HepG2 (cell line): ENCODE results near the gene PPP4R4. TPM values are rescaled to one million over a fixed set of nuclear protein-coding genes. Genes with fewer than 3 reads are reported as not detected.

ENCODE experiments used
- ATAC-seq: fragments of 200-7000 bp; cut with Tn5 transposase; 3 replicates; pipeline ENCODE4 v1.9.1; 2020; ENCODE audit warnings: mild to moderate bottlenecking, moderate library complexity
- BruUV-seq: library from RNA; stranded (reverse); fragments of 400-500 nt; replicated peaks from 2 replicates; lab custom pipeline; 2021; lab: Mats Ljungman, UMichigan
- CTCF ChIA-PET: fragments of 300-600 bp; formaldehyde crosslinking; extraction: SDS; loops from one replicate; lab custom pipeline; 2021; ENCODE audit warnings: low total read pairs, inconsistent platforms, low intra/inter-chr PET ratio; lab: Yijun Ruan, JAX
- POLR2A ChIA-PET: fragments of 350-600 bp; sonication (Branson Sonifier 250); formaldehyde crosslinking; loops from one replicate; lab custom pipeline; 2020; ENCODE audit warnings: antibody characterized with exemption, inconsistent platforms; lab: Yijun Ruan, JAX
- DNase-seq: peaks from one replicate; pipeline ENCODE4 v3.0.0-alpha.2; 2015; ENCODE audit warnings: low spot score
- FAIRE-seq: peaks from 3 replicates; lab custom pipeline; 2011; peaks lifted over from hg19 to GRCh38; lab: Jason Lieb, UNC
- H2AFZ ChIP-seq: one replicate; pipeline ENCODE4 v1.6.1; 2011; ENCODE audit warnings: low read length, inconsistent platforms
- H3K27ac ChIP-seq: fragments of 300-600 bp; 3 replicates; pipeline ENCODE4 v1.8.0; 2011; ENCODE audit warnings: mixed run types, mild to moderate bottlenecking, mixed read lengths, low read length, inconsistent platforms; ENCODE audit not compliant: insufficient read depth; ENCODE audit errors: extremely low read length
- H3K27me3 ChIP-seq, 2 experiments: fragments of 200-600 bp in 1 of 2; 2 replicates in 1 of 2; 3 replicates in 1 of 2; pipeline versions ENCODE4 v1.6.0 to v1.8.0; 2011; ENCODE audit warnings: low read length in 2 of 2, mild to moderate bottlenecking in 2 of 2, moderate library complexity in 2 of 2, inconsistent platforms in 1 of 2; ENCODE audit not compliant: insufficient read depth in 2 of 2, control insufficient read depth in 1 of 2
- H3K36me3 ChIP-seq, 2 experiments: fragments of 200-600 bp in 1 of 2; replicated peaks in 1 of 2; 2 replicates in 1 of 2; 3 replicates in 1 of 2; pipeline versions ENCODE4 v1.5.1 to v1.8.0; 2011; ENCODE audit warnings: low read length in 2 of 2, inconsistent platforms in 1 of 2; ENCODE audit not compliant: insufficient read depth in 2 of 2, control insufficient read depth in 1 of 2
- H3K4me1 ChIP-seq: 2 replicates; pipeline ENCODE4 v1.5.1; 2012; ENCODE audit warnings: low read length, inconsistent platforms; ENCODE audit not compliant: insufficient read depth
- H3K4me2 ChIP-seq: 2 replicates; pipeline ENCODE4 v1.6.0; 2011; ENCODE audit warnings: low read depth, low read length, inconsistent platforms
- H3K4me3 ChIP-seq, 3 experiments: fragments of 200-600 bp in 1 of 3; sonication (generic), shearing (Covaris generic) in 1 of 3; replicated peaks in 1 of 3; 2 replicates each; pipeline ENCODE4 v1.5.1; 2011 to 2016; ENCODE audit warnings: low read length in 3 of 3, inconsistent platforms in 2 of 3, low read depth in 2 of 3, mild to moderate bottlenecking in 2 of 3, control low read depth in 1 of 3, mixed read lengths in 1 of 3; ENCODE audit not compliant: insufficient read depth in 1 of 3
- H3K79me2 ChIP-seq: one replicate; pipeline ENCODE4 v1.6.1; 2011; ENCODE audit warnings: low read length, inconsistent platforms; ENCODE audit not compliant: insufficient read depth
- H3K9ac ChIP-seq: 2 replicates; pipeline ENCODE4 v1.6.0; 2011; ENCODE audit warnings: mild to moderate bottlenecking, low read depth, low read length, inconsistent platforms; ENCODE audit not compliant: insufficient read depth
- H3K9me3 ChIP-seq: 2 replicates; pipeline ENCODE4 v1.5.1; 2012; ENCODE audit warnings: mild to moderate bottlenecking, low read length
- H4K20me1 ChIP-seq: 2 replicates; pipeline ENCODE4 v1.6.0; 2011; ENCODE audit warnings: inconsistent platforms, mild to moderate bottlenecking, low read length, moderate library complexity; ENCODE audit not compliant: insufficient read depth
- ARID4A ChIP-seq: sonication (generic); formaldehyde crosslinking; IDR thresholded peaks from 2 replicates; pipeline ENCODE4 v1.5.0; 2020; ENCODE audit warnings: mild to moderate bottlenecking, missing genetic modification reagents, borderline replicate concordance
- CREM ChIP-seq, 2 experiments: sonication (generic) in 1 of 2; formaldehyde crosslinking in 1 of 2; IDR thresholded peaks; 2 replicates each; pipeline versions ENCODE4 v1.4.0 to v1.6.1; 2016 to 2020; ENCODE audit warnings: antibody characterized with exemption in 1 of 2, mild to moderate bottlenecking in 1 of 2, missing genetic modification reagents in 1 of 2
- DMTF1 ChIP-seq: sonication (generic); formaldehyde crosslinking; IDR thresholded peaks from 2 replicates; pipeline ENCODE4 v1.4.0; 2020; ENCODE audit warnings: mild to moderate bottlenecking, missing genetic modification reagents
- E2F5 ChIP-seq: sonication (generic); formaldehyde crosslinking; conservative IDR thresholded peaks from 2 replicates; pipeline ENCODE4 v1.4.0; 2020; ENCODE audit warnings: missing genetic modification reagents
- HNF4A ChIP-seq: sonication (generic); formaldehyde crosslinking; IDR thresholded peaks from 2 replicates; pipeline ENCODE4 v1.4.0; 2020; ENCODE audit warnings: missing genetic modification reagents
- LCORL ChIP-seq, 2 experiments: fragments of 450-650 bp in 1 of 2; sonication (generic) in 1 of 2; formaldehyde crosslinking in 1 of 2; IDR thresholded peaks; 2 replicates each; pipeline versions ENCODE4 v1.5.0 to v1.6.1; 2017 to 2020; ENCODE audit warnings: antibody characterized with exemption in 1 of 2, missing genetic modification reagents in 1 of 2
- SP5 ChIP-seq: IDR thresholded peaks from 2 replicates; pipeline ENCODE4 v1.6.1; 2016; ENCODE audit warnings: low read depth, borderline replicate concordance
- SPEN ChIP-seq: sonication (generic); formaldehyde crosslinking; IDR thresholded peaks from 2 replicates; pipeline ENCODE4 v1.5.1; 2020; ENCODE audit warnings: low read depth, mild to moderate bottlenecking, missing genetic modification reagents
- SRF ChIP-seq: IDR thresholded peaks from 2 replicates; pipeline ENCODE4 v1.6.1; 2011; ENCODE audit warnings: mild to moderate bottlenecking, low read depth, low read length, moderate library complexity
- TCF7 ChIP-seq: sonication (generic); IDR thresholded peaks from 2 replicates; pipeline ENCODE4 v1.6.1; 2016; ENCODE audit warnings: antibody characterized with exemption, low read depth
- TGIF2 ChIP-seq: IDR thresholded peaks from 2 replicates; pipeline ENCODE4 v1.6.1; 2016; ENCODE audit warnings: control low read depth, missing compliant biosample characterization
- ZC3H13 ChIP-seq: sonication (generic); formaldehyde crosslinking; IDR thresholded peaks from 2 replicates; pipeline ENCODE4 v1.8.1; 2023; ENCODE audit warnings: mild to moderate bottlenecking, missing genetic modification reagents, moderate library complexity
- ZNF883 ChIP-seq: sonication (generic); formaldehyde crosslinking; IDR thresholded peaks from 2 replicates; pipeline ENCODE4 v1.5.1; 2020; ENCODE audit warnings: mild to moderate bottlenecking, missing genetic modification reagents; ENCODE audit errors: not compliant biosample characterization
- ZSCAN31 ChIP-seq: sonication (generic); formaldehyde crosslinking; IDR thresholded peaks from 2 replicates; pipeline ENCODE4 v1.5.0; 2020; ENCODE audit warnings: low read depth, mild to moderate bottlenecking, missing genetic modification reagents
- WGBS: methylation state at CpG from one replicate; pipeline ENCODE4 v1.1.6; 2017; ENCODE audit warnings: low lambda C conversion rate; 5-methylcytosine and 5-hydroxymethylcytosine counted together
- in situ Hi-C: cut with HindIII; loops from 2 replicates; pipeline ENCODE4 v1.10.0; 2017; ENCODE audit warnings: low pct_unique_long_range_greater_than_20kb; ENCODE audit not compliant: extremely low pct_ligation_motif_present
- intact Hi-C: fragments of 100-400 bp; cut with micrococcal nuclease; formaldehyde crosslinking; loops from one replicate; pipeline ENCODE4 v1.10.0; 2022; ENCODE audit not compliant: unreplicated experiment
- polyA plus RNA-seq, 8 experiments: library from polyadenylated mRNA; depleted of rRNA in 3 of 8; stranded (reverse) in 7 of 8; unstranded in 1 of 8; fragments of >200 nt; fragmentation: Illumina TruSeq in 4 of 8; extraction: Trizol in 4 of 8; gene quantifications; 2 replicates each; pipeline versions ENCODE4 v1.2.1 to v1.2.3, GENCODE V29; 2011 to 2016; ENCODE audit warnings: low read depth in 4 of 8, missing spikeins in 1 of 8, mixed read lengths in 1 of 8; ENCODE audit not compliant: insufficient read depth in 1 of 8
- total RNA-seq, 5 experiments: library from RNA; depleted of rRNA; stranded (reverse); fragments of >200 nt; fragmentation: Illumina TruSeq; extraction: Trizol; gene quantifications; 2 replicates each; pipeline ENCODE4 v1.2.3, GENCODE V29; 2016; ENCODE audit warnings: low read depth in 1 of 5

Gene PPP4R4
- total and polyA plus RNA-seq, 2 of the 13 experiments (the other 11 are each of a cell fraction or from before 2014, with no cell fraction given), result 9.5 to 19.8 TPM

GRCh38 chr14:94312481-94313246, 138.5 kb downstream of the PPP4R4 start:
- BruUV-seq, result no TSS peak
- Histone ChIP-seq H3K9me3 (0 out of 2 replicates have a peak, but pooled peaks cover 6% of the 10 kb centered on the region), H3K4me3 (no peak overlapping the region), H3K9ac (no peak overlapping the region), H3K27me3 (no peaks in the 10 kb centered on the region), H3K4me1 (peaks cover 51% of the 10 kb centered on the region), H3K36me3 (peaks cover 27 to 69% of the 10 kb centered on the region in 2 experiments), H3K79me2 (peaks cover 43% of the 10 kb centered on the region), H4K20me1 (peaks cover 6% of the 10 kb centered on the region; the same call in 1 of the 2 replicates), H3K27ac (no peak overlapping the region), H2AFZ (no peak overlapping the region), H3K4me2 (no peak overlapping the region)
- no peak for ATAC-seq
- no peak for FAIRE-seq
- WGBS, result 93% methylated on average over 6 of the region's 6 CpGs
- ChIA-PET POLR2A (interaction anchor here (0.6 to 1.4 kb wide), 2 partner anchors 10 to 20 kb away, joined by 3 to 9 read pairs; partner anchors contain the start of genes SERPINA10 and SERPINA6), CTCF (no interaction called here)
- intact Hi-C loops (no loop called here), in situ Hi-C loops (no loop called here)
- DNase-seq, result no peak
- no peak for TF ChIP-seq ZSCAN31 (CRISPR knock-in tag)
- no peak for TF ChIP-seq SPEN (CRISPR knock-in tag)
- no peak for TF ChIP-seq CREM (IDR thresholded peaks at IDR 0.05)
- no peak for TF ChIP-seq CREM (CRISPR knock-in tag; IDR thresholded peaks at IDR 0.05)
- peak; percentile 58; the same call in 1 of the 2 replicates for TF ChIP-seq SRF
- TF ChIP-seq TCF7, result no peak
- TF ChIP-seq DMTF1, result no peak
- no peak for TF ChIP-seq LCORL (IDR thresholded peaks at IDR 0.05)
- no peak for TF ChIP-seq LCORL (CRISPR knock-in tag; IDR thresholded peaks at IDR 0.05)
- TF ChIP-seq SP5 (CRISPR knock-in tag), result no peak
- 0 out of 2 replicates have a peak, but pooled peaks have one; percentile 51 for TF ChIP-seq ZC3H13
- no peak for TF ChIP-seq ZNF883
- no peak for TF ChIP-seq ARID4A (CRISPR knock-in tag)
- TF ChIP-seq TGIF2 (CRISPR knock-in tag), result no peak
- TF ChIP-seq E2F5 (CRISPR knock-in tag), result no peak
- 0 out of 2 replicates have a peak, but pooled peaks have one; percentile 17 for TF ChIP-seq HNF4A (CRISPR knock-in tag)
